Mucosa of descending colon (tissue), 3 donors: ENCODE measurements around the gene ITGA2B. TPM values are rescaled to one million over a fixed set of nuclear protein-coding genes. Genes with fewer than 3 reads are reported as not detected.

Experiments used
- ATAC-seq: fragments of 200-7000 bp; cut with Tn5 transposase; one replicate; pipeline ENCODE4 v1.9.1; 2020; ENCODE audit warnings: mild to moderate bottlenecking, moderate library complexity
- DNase-seq, 3 donors: peaks; one replicate each; pipeline ENCODE4 v3.0.0-alpha.2; 2020
- H3K36me3 ChIP-seq: fragments of 200-600 bp; one replicate; pipeline ENCODE4 v1.8.0; 2021; ENCODE audit warnings: low read depth, mild to moderate bottlenecking
- H3K4me1 ChIP-seq: fragments of 200-600 bp; one replicate; pipeline ENCODE4 v1.8.0; 2021; ENCODE audit warnings: low read depth, mild to moderate bottlenecking
- H3K4me3 ChIP-seq: fragments of 200-600 bp; one replicate; pipeline ENCODE4 v1.8.0; 2021; ENCODE audit warnings: mild to moderate bottlenecking
- H3K9me3 ChIP-seq: fragments of 200-600 bp; one replicate; pipeline ENCODE4 v1.8.0; 2021; ENCODE audit warnings: mild to moderate bottlenecking
- CTCF ChIP-seq: fragments of 200-600 bp; IDR thresholded peaks from one replicate; pipeline ENCODE4 v1.8.0; 2022; ENCODE audit warnings: antibody characterized with exemption, mild to moderate bottlenecking
- intact Hi-C, 2 donors: fragments of 100-400 bp; cut with DNase I in 1 of 2; cut with micrococcal nuclease in 1 of 2; formaldehyde crosslinking; loops; one replicate each; pipeline versions ENCODE4 v1.11.0 to v1.11.1; 2022; cut with DNase I, micrococcal nuclease
- total RNA-seq, 3 donors: library from RNA; stranded (reverse); fragmentation: NEBNext Ultra II Directional in 2 of 3; extraction: Animal tissue kit (Norgen Biotek cat#: 25700) in 2 of 3; gene quantifications; one replicate each; pipeline versions ENCODE4 v1.2.1 to v1.2.4, GENCODE V29; 2021 to 2023
- donor health status: DM: no; HTN: no; CAD: no; lungs with moderate emphysema.
- donor health status: DM: no; HTN: no; CAD: no.
- donor health status: DM: no; HTN: yes; CAD: no.

The ITGA2B gene
- total RNA-seq, 3 donors from 2014 or later = 0.26 to 0.79 (median 0.41) TPM

GRCh38 chr17:44354582-44355561 lies 34.6 kb downstream of the ITGA2B start:
- DNase-seq = peak; percentile 64 to 69 (median 66)
- Histone ChIP-seq H3K4me1 (no peaks in the 10 kb centered on the region), H3K4me3 (no peak overlapping the region), H3K36me3 (peaks cover 9% of the 10 kb centered on the region), H3K9me3 (no peaks in the 10 kb centered on the region)
- TF ChIP-seq CTCF = peak; percentile 15
- peak; percentile 36 for ATAC-seq
- intact Hi-C loops = no loop called here

GRCh38 chr17:44353672-44354331 lies 35.6 kb downstream of the ITGA2B start:
- ATAC-seq (peak; percentile 22), DNase-seq (peak in 2 of 3 donors; percentile 52 to 54)
- Histone ChIP-seq H3K4me3 (no peak overlapping the region), H3K9me3 (no peaks in the 10 kb centered on the region), H3K36me3 (peaks cover 9% of the 10 kb centered on the region), H3K4me1 (no peaks in the 10 kb centered on the region)
- intact Hi-C loops = no loop called here
- TF ChIP-seq CTCF = no peak

- ATAC-seq = no peak
- no peak for DNase-seq
- H3K4me1 ChIP-seq = no peaks in the 10 kb centered on the region
- no peaks in the 10 kb centered on the region for H3K9me3 ChIP-seq
- H3K36me3 ChIP-seq = peaks cover 9% of the 10 kb centered on the region
- intact Hi-C loops = no loop called here
- H3K4me3 ChIP-seq = no peak overlapping the region
- no peak for TF ChIP-seq CTCF
Measured at GRCh38 chr17:44352828-44353671, 36.4 kb downstream of the ITGA2B start.

GRCh38 chr17:44351961-44352827 lies 37.3 kb downstream of the ITGA2B start:
- peaks cover 9% of the 10 kb centered on the region for H3K36me3 ChIP-seq
- H3K4me3 ChIP-seq = no peak overlapping the region
- intact Hi-C loops = no loop called here
- TF ChIP-seq CTCF = no peak
- DNase-seq (peak in 1 of 3 donors; percentile 54), ATAC-seq (no peak)
- peaks cover 5% of the 10 kb centered on the region for H3K4me1 ChIP-seq
- H3K9me3 ChIP-seq = no peaks in the 10 kb centered on the region
